Measurements from ENCODE around the gene PHLDB2.

DNA sequence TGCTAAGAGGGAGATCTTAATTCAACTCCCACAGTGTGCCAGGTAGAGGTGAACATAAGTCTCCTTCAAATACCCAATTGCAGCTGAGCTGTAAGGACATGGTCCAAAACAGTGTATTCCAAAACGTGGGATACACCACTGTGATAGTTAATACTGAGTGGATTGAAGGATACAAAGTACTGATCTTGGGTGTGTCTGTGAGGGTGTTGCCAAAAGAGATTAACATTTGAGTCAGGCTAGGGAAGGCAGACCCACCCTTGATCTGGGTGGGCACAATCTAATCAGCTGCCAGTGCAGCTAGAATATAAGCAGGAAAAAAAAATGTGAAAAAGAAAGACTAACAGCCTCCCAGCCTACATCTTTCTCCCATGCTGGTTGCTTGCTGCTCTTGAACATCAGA, 45.1 kb upstream of the PHLDB2 start:
- TF ChIP-seq CTCF (conservative IDR thresholded peaks at IDR 0.05; ENCODE audit: low read depth, low read length) (no peak), EZH2 (IDR thresholded peaks at IDR 0.05; ENCODE audit: low read length, unreplicated experiment) (no peak)

Measured in PC-3 (cell line).